ENCODE results near the gene C5orf63.

C5orf63 gene

GRCh38 chr5:127014573-127014972 lies 58.7 kb downstream of the C5orf63 start:
- Histone ChIP-seq H3K9me2 (replicated peaks; ENCODE audit: insufficient read depth, low read length) (no peaks in the 10 kb centered on the region), H3K36me3 (replicated peaks; ENCODE audit: insufficient read depth, low read length) (no peaks in the 10 kb centered on the region), H3K79me2 (ENCODE audit: low read length) (peaks cover 38% of the 10 kb centered on the region), H3K9me3 (replicated peaks; ENCODE audit: insufficient read depth, low read length) (no peaks in the 10 kb centered on the region), H3K27ac (ENCODE audit: low read length) (no peak overlapping the region), H3K27me3 (replicated peaks; ENCODE audit: insufficient read depth, low read length) (no peaks in the 10 kb centered on the region), H3K4me3 (ENCODE audit: low read length) (no peak overlapping the region), H2AFZ (ENCODE audit: low read length) (no peak overlapping the region), H3K4me1 (ENCODE audit: low read length) (peaks cover 12% of the 10 kb centered on the region), H3K9ac (ENCODE audit: low read length) (no peak overlapping the region), H4K20me1 (ENCODE audit: insufficient read depth, low read length) (no peaks in the 10 kb centered on the region), H3K4me2 (ENCODE audit: low read depth, low read length) (no peak overlapping the region), H3F3A (ENCODE audit: insufficient read depth, low read length) (no peaks in the 10 kb centered on the region)
- no peak for TF ChIP-seq CTCF (IDR thresholded peaks at IDR 0.05; ENCODE audit: low read length)
- no peak for TF ChIP-seq EZH2phosphoT487 (IDR thresholded peaks at IDR 0.05; ENCODE audit: low read length)
- TF ChIP-seq EZH2 (optimal IDR thresholded peaks at IDR 0.05; ENCODE audit: low read depth, low read length): no peak
- DNase-seq: no peak

GRCh38 chr5:127013407-127013806 lies 59.9 kb downstream of the C5orf63 start:
- Histone ChIP-seq H3K79me2 (ENCODE audit: low read length) (peaks cover 39% of the 10 kb centered on the region), H3K9ac (ENCODE audit: low read length) (no peak overlapping the region), H3K9me2 (replicated peaks; ENCODE audit: insufficient read depth, low read length) (no peaks in the 10 kb centered on the region), H3K36me3 (replicated peaks; ENCODE audit: insufficient read depth, low read length) (no peaks in the 10 kb centered on the region), H2AFZ (ENCODE audit: low read length) (no peak overlapping the region), H4K20me1 (ENCODE audit: insufficient read depth, low read length) (no peaks in the 10 kb centered on the region), H3F3A (ENCODE audit: insufficient read depth, low read length) (no peaks in the 10 kb centered on the region), H3K4me1 (ENCODE audit: low read length) (peaks cover 10% of the 10 kb centered on the region), H3K27ac (ENCODE audit: low read length) (no peak overlapping the region), H3K9me3 (replicated peaks; ENCODE audit: insufficient read depth, low read length) (no peaks in the 10 kb centered on the region), H3K4me2 (ENCODE audit: low read depth, low read length) (no peak overlapping the region), H3K27me3 (replicated peaks; ENCODE audit: insufficient read depth, low read length) (no peaks in the 10 kb centered on the region), H3K4me3 (ENCODE audit: low read length) (no peak overlapping the region)
- DNase-seq: no peak
- no peak for TF ChIP-seq CTCF (IDR thresholded peaks at IDR 0.05; ENCODE audit: low read length)
- no peak for TF ChIP-seq EZH2 (optimal IDR thresholded peaks at IDR 0.05; ENCODE audit: low read depth, low read length)
- TF ChIP-seq EZH2phosphoT487 (IDR thresholded peaks at IDR 0.05; ENCODE audit: low read length): no peak

GRCh38 chr5:127012916-127013315 lies 60.4 kb downstream of the C5orf63 start:
- H3K9ac ChIP-seq (ENCODE audit: low read length): no peak overlapping the region
- no peaks in the 10 kb centered on the region for H4K20me1 ChIP-seq (ENCODE audit: insufficient read depth, low read length)
- H3K79me2 ChIP-seq (ENCODE audit: low read length): peaks cover 38% of the 10 kb centered on the region
- H3K27ac ChIP-seq (ENCODE audit: low read length): no peak overlapping the region
- TF ChIP-seq CTCF (IDR thresholded peaks at IDR 0.05; ENCODE audit: low read length): no peak
- no peak for TF ChIP-seq EZH2phosphoT487 (IDR thresholded peaks at IDR 0.05; ENCODE audit: low read length)
- TF ChIP-seq EZH2 (optimal IDR thresholded peaks at IDR 0.05; ENCODE audit: low read depth, low read length): no peak
- H3K4me1 ChIP-seq (ENCODE audit: low read length): peaks cover 10% of the 10 kb centered on the region
- H3K4me3 ChIP-seq (ENCODE audit: low read length): no peak overlapping the region
- no peaks in the 10 kb centered on the region for H3K36me3 ChIP-seq (replicated peaks; ENCODE audit: insufficient read depth, low read length)
- DNase-seq: no peak
- no peak overlapping the region for H3K4me2 ChIP-seq (ENCODE audit: low read depth, low read length)
- H3K9me2 ChIP-seq (replicated peaks; ENCODE audit: insufficient read depth, low read length): no peaks in the 10 kb centered on the region
- no peak overlapping the region for H2AFZ ChIP-seq (ENCODE audit: low read length)
- no peaks in the 10 kb centered on the region for H3K27me3 ChIP-seq (replicated peaks; ENCODE audit: insufficient read depth, low read length)
- no peaks in the 10 kb centered on the region for H3K9me3 ChIP-seq (replicated peaks; ENCODE audit: insufficient read depth, low read length)
- no peaks in the 10 kb centered on the region for H3F3A ChIP-seq (ENCODE audit: insufficient read depth, low read length)
